ENCODE data around the gene SLC1A7.
A peak's percentile ranks its signal among the peaks of the same experiment; 100 is the strongest.

SLC1A7 gene

DNA sequence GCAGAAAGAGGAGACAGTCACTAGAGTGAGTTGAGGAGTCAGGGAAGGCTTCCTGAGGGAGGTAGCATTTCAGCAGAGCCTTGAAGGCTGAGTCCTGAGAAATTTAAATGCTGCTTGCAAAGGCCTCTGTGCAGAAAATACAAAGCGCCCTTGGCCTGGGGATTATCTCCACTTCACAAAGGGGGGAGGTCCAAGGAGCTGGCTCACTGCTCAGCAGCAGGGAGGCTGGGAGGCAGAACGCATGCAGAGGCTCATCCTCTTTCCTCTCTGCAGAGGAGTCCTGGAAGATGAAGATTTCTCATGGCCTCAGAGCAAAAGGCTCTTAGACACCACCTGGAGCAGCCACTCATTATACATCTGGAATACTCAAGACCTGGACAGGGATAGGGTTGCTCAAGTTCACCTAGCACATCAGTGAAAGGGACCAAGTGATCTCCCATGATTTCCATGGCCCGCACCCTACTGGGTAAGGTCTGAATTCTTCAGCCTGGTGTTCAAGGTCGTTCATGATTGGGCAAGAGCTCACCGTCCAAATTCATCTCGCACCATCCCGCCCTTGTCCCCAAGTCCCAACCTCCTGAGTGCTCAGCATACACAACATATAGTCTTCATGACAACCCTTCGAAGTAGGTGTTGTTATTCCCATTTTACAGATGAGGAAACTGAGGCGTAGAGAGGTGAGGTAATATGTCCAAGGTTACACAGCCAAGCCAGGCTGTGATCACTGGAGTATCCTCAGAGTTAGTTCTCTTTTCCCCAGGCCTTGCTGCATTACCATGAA, 9.0 kb downstream of the SLC1A7 start:
- peak in 1 of 2 donors; percentile 2 for DNase-seq

DNA sequence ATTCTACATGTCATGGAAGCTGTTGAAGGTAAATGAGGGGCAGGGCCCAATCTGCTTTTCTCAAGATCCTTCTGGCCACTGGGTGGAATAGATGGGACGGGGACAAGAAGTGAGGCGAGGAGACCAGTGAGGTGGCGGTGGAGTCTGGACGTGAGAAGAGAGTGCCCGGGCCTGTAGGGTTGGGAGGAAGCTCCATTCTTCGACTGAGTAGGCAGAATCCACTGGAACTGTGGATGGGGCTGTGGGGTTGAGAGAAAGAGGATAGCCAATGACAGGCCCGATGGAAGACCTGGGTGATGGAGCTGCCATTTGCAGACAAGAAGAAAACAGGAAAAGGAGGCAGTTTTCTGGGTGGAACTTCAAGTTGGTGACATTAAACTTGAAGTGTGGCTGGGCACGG, 10.3 kb downstream of the SLC1A7 start:
- DNase-seq: no peak

DNA sequence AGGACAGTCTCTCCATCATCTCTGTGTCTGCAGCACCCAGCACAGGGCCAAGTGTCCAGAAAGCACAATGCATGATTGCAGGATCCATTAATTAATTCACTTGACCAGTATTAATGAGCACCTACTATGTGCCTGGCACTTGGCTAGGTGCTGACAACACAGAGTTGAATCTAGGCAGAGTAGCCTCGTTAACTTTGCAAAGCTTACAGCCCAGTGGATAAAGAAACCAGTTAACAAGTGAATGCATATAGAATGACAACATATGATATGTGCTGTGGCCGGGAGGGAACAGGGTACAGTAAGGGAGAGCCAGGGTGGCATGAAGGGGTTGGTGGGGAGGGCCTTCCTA, 10.9 kb downstream of the SLC1A7 start:
- DNase-seq: no peak

DNA sequence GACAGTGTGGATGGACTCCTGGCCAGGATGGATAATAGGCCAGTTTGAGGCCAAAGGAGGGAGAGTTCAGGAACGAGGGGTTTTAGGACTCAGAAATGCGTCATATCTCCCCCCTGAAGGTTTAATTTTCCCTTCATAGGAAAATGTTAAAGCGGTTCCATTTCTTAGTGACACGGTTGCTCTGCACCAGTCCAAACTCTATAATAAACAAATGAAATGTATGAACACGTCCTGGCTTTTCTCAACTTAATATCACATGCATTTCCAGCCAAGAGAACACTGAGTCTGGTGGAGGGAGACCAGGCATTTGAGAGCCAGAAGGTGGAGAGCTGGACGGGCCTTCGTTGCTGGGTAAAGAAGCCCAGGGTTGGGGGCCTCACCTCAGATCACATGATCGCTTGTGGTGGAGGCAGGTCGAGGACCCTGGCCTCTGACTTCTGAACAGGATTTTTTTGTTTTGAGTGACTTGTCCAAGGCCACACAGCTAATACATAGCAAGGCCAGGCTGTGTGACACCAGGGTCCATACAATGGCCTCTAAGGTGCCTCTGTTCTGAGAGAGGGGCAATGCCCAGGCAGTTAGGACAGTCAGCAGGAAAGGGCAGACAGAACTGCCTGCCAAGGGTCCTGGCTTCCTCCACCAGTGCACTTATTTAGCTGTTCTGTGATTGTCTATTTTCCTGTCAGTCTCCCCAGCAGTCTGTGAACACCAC, 11.4 kb downstream of the SLC1A7 start:
- DNase-seq: no peak

DNA sequence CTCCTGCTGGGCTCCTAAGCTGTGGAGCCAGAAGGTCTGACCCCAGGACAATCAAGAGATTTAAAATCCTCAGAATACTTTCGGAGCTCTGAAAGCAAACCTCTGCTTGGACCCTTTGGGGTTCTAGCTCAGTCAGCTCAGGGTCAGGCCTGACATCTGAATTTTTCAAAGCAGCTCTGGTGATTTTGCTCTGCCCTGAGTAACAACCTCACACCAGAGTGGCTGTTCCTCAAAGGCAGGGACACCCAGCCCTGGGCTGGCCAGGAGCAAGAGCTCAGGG, 11.9 kb downstream of the SLC1A7 start:
- no peak for DNase-seq

DNA sequence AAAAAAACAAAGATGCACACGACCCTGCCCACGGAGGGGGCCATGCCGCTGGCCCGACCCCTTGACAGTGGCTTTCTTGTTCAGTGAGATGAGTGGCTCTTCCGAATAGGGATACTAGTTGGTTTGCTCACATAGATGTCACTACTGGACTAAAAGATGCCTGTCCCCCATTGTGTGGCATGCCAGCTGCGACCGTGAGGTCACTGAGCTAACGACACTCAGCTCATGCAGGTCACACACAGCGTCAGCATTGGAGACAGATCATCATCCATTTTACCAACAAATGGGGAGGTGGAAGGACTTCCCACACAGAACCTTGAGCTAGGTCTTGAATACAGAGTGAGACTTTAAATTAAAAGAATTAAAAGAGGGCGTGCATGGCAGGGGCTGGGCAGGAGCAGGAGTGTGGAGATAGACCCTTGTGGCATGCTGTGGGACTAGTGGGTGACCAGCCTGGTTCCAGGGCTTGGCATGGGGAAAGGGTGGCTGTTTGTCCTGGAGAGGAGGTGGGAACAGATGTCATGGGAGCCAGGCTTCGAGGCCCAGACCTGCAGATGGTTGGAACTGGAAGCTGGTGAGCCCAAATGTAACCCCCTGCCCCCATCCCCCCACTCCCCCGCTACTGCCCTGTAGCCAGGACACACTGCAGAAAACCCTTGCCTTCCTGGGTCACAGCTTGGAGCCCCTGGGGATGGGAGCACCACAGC, 12.4 kb downstream of the SLC1A7 start:
- no peak for DNase-seq

DNA sequence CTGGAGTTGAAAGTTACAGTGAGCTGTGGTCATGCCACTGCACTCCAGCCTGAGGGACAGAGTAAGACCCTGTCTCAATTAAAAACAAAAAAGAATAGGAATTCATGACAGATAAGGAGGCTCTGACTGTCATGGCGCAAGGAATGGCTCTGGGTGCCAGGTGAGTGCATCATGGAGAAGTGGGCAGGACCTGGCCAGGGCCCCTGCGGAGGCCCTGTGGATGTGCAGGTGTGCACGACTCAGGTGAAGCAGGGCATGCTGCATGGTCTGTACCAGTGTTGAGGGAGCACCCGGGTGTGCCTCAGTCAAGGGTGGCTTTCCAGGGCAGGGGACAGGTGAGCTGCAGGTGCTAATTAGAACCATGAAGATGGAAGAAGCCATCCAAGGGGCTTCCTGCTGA, 14.0 kb downstream of the SLC1A7 start:
- no peak for DNase-seq

DNA sequence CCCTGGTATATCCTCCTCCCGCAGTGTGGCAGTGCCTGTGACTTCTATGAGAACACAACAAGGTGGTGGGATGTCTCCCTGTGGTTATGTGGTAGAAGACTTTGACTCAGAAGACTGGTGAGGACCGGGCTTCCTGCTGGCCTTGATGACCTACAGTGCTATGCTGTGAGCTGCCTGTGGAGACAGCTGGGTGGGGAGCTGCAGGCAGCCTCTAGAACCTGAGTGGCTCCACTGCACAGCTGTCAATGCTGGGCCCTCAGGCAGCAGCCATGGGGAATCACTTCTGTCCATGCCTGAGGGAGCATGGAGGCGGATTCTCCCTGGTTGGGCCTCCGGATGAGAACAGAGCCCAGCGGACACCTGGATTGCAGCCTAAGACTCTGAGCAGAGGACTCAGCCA, 14.9 kb downstream of the SLC1A7 start:
- peak; percentile 20 to 31 for DNase-seq

DNA sequence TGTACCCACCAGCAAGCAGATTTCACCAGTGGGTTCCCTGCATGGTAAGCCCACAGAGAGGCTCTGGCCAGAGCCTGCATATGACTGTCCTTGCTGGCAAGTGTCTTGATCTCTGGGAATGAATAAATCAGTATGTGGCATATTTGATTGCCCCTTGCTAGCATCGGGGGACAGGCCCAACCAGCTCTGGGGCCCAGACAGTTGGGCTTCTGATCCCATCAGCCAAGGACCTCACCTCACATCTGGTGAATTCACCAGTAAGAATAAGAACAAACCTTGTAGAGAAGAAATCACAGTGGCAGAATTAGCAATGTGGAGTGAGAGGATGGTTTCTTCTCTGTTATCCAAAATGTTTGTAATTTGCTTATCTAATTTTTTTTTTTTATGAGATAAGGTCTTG, 15.9 kb downstream of the SLC1A7 start:
- DNase-seq: no peak

DNA sequence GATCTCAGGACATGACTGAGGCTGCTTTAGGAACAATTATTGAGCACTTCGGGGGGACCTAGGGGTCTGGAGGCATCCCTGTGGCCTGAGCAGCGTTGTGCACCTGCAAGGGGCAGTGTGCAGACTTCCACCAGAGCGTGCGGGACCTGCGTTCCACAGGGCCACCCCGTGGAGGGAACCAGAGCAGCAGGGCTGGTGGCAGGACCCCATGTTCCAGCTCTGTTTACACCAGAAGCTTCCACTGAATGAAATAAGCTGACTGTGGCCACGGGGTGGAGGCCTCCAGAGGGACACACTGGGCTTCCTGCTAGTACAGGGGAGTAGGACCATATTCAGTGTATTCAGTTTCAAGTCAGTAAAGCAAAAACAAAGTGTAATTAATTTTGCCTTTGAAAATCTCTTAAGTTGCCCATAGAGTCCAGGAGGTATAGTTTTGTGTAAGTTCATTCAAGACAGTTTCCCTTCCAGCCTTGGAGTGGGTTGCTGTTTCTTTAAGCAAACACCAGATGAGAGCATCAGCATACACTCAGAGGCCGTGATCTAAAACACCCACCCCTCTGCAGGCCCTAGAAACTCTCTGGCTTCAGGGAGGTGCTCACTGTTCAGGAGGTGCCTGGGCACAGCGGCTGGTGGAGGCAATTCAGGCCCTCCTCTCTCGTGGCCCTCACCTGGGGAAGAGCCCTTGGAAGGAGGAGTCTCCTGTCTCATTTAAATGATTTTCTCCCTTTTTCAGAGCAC, 16.6 kb downstream of the SLC1A7 start:
- no peak for DNase-seq

DNA sequence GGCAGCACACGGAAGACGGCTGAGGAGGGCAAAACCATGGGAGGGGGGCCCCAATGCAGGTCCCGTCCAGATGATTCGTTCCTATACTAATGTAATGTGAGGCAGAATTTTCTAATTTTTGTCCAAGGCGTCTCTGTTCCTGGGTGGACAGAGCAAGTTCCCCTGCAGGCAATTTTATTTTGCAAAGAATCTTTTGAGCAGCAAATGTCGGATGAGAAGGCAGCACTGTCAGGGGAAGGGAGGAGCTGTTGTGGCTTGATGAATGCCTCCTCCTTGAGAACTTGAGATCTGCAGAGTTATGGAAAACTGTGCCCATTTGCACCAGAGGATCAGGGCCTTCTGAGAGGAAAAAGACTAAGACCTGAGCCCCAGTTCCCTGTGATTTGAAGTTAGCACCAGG, 17.3 kb downstream of the SLC1A7 start:
- no peak for DNase-seq

DNA sequence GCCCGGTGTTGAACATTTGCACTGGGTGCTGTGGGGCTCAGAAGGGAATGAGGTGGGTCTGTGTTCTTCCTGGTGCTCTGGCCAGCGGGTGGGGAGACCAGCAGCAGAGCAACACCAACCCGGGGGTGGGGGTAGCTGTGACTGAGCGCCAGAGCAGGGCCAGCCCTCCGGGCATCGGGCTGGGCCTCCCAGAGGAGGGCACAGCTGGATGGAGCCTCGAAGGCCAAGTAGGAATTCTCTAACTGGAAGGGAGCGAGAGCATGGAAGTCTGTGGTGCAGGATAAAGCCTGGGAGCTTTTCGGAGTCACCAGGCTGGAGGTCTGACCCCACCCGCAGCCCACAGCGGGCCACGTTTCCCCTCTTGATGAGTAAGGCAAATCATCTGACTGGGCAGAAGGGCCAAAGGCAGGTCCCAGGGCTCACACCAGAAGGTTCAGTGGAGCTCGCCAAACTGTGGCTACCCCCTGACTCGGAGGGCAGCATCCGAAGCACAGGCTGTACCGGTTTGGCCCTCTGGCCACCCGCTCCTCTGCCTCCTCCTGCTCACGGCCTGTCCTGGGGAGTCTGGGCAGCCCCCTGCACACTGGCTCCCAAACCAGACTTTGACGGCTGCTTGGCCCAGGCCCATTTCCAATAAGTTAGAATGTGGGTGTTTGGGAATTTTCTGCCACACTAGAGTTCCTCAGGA, 18.8 kb downstream of the SLC1A7 start:
- DNase-seq: no peak

DNA sequence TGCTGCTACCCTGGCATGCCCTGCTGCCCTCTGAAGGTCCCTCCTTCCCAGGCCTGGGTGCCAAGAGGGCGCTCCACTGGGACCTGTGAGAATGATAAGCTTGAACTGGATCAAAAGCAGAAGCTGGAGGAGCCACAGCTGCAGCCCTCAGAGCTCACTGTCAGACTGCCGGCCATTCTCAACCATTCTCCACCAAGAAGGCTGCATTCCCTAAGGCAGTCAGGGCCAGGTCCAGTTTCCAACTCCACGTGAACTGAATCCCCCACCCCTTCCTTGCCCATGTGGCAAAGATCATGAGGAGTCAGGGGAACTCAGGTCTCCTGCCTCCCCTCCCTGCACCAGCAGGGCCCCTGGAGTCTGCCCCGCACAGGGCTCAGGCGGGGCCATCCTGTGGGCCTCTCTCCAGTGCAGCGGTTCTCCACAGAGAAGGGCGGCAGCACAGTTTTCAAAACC, 19.5 kb downstream of the SLC1A7 start:
- no peak for DNase-seq

DNA sequence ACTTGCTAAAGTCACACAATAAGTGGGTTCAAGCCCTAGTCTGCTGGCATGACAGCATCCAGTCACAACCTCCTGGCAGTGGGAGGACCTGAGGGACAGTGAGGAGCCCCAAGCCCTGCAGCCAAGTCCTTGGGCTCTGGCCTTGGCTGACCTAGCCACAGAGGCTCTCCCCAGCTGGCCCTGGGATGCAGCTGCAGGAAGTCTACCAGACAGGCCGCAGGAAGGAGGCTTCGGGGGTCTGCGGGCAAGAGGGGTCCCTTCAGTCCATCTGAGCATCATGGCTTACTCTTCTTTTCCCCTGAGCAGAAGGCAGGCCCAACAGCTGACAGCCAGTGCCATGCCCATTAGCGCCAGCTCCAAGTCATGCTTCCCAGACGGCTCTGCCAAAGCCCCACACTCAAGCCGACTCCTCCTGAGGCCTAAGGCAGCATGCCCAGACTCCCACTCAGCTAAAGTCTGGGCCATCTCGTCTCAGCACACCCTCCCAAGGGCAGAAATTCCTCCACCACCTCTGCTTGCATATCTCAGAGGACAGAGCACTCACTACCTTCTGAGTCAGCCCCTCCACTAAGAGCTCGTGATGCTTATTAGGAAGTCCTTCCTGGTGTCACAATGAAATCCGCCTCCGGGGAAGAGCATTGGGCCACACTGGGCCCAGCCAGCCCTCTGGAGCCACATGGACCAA, 20.1 kb downstream of the SLC1A7 start:
- no peak for DNase-seq

DNA sequence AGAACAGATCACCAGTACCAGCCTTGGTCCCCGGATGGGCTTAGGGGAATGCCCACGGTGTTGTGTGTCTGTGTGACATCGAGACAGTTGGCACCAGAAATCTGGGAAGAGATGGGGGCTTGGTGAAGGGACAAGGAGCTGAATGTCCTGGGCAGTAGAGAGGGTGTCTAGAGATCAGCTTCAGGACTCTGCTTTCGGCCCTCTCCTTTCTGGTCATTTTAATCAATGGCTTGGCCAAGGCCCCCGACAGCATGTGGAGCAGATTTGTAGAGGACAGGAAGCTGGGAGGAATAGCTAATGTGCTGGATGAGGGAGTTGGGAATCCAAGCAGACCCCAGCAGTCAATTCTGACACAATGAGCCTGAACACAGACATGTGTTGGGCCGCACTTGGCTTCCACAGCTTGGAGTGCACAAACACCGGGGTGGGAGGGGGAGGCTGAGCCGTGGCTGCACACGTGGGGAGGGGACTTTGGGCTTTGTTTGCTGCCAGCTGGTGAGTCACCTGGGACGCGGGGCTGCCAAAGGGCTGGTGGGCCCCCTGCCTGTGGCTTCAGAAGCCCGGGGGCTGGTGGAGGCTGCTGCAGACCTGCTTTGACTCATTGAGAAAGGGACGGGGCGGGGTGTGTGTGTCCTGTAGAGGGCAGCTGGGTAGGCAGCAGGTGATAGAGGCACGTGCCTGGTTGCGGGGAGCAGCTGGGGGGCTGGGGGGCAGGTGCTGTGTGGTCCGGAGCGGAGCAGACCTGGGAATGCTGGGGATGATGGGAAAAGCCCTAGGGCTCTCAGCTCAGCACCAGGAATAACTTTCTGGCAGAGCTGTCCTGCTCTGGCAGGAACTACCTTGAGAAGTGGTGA, 20.9 kb downstream of the SLC1A7 start:
- DNase-seq: no peak

DNA sequence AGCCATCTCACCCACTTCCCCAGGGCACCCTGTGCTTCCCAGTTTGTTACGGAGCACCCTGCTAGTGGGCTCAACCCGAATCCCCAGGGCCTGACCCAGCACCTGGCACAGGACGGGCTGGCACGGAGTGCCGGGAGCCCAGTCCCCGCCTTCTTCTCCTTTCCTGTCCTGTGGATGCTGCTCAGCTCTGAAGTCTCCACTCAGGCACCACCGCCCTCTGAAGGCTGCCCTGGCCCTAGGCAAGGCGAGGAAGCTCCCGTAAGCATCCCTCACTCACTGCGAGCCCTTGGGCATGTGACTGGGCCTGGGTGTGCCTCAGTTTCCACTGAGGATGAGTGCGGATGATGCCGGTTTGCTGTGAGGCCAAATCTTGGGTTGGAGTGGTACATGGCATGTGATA, 21.8 kb downstream of the SLC1A7 start:
- no peak for DNase-seq

DNA sequence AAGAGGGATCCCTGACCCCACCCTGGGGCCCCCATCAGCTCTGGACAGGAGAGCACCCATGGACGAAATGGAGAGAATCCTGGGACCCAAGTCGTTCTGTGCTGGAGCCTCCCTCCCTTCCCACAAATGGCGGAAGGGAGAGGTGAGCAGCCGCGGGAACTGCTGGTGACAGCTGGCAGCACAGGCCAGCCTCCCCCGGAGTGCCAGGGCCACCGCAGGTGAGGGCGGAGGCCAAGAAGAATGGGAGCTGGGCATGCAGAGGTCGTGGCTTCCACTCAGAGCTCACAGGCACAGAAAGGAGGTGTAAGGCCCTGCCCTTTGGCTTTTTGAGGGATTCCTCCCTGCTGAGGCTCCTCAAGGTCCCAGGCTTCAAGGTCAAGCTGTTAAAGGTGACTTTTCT, 24.6 kb downstream of the SLC1A7 start:
- DNase-seq: no peak

DNA sequence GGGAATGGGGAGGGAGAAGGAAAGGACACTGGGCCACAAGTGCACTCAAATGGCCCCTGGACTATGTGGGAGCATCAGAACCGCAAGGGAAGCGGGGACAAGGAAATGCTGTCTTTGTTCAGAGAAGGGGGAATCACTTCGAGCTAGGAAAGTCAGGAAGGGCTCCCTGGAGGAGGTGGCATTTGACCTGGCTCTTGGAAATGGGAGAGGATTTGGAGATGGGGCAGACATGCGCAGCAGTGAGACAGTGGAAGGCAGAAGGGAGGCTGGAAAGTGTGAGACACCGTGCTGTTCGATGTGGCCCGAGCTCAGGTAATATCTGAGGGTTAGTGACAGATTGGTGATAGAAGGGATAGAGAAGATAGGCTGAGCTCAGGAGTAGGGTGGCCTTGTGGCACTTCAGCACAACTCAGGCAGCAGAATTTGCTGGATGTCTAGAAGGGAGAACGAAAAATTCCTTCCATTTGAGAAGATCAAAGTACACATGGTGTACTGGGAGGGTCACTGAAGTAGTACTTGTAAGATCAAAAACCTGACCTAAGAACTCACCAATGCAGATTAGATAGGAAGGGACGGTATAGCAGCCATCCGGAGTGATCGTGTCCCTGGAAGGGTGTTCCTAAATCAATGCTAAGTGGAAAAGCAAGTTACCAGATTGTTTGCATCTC, 25.4 kb downstream of the SLC1A7 start:
- no peak for DNase-seq

DNA sequence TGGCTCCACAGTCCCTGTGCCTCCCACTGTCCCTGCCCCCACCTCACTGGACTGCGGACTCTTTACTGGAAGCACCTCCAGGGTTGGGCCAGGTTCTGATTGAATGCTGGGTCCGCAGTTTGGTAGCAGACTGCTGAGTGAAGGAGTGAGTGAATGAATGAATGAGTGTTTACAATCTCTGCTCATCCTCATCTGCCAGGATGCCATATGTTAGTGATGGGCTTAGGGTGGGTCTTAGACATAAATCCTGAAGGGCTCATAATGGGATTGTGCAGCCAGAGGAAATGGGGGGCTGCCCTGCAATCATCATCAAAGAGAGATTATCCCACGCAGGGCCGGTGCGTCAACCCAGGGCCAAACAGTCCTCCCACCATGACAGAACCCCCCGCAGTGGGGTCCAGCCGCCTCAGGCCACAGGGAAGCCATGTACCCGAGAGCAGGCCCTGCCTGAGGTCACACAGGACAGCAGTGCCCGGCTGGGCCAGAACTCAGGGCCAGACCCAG, 26.1 kb downstream of the SLC1A7 start:
- no peak for DNase-seq
